IPS-NIHi11 (cell line): ENCODE results near the gene LTBR.
A peak's percentile ranks its signal among the peaks of the same experiment; 100 is the strongest.

ENCODE experiments used
- DNase-seq: peaks from one replicate; pipeline ENCODE4 v3.0.0; 2012; ENCODE audit warnings: mixed read lengths, low spot score

LTBR gene

GRCh38 chr12:6368906-6369525 is 14.9 kb upstream of the LTBR start:
- no peak for DNase-seq

GRCh38 chr12:6369916-6370575 is 13.9 kb upstream of the LTBR start:
- DNase-seq = no peak

- no peak for DNase-seq
Measured at GRCh38 chr12:6370576-6370935, 13.4 kb upstream of the LTBR start.

GRCh38 chr12:6370994-6371754 is 12.8 kb upstream of the LTBR start:
- DNase-seq = peak; percentile 87

- DNase-seq = no peak
Measured at GRCh38 chr12:6372403-6373003, 11.5 kb upstream of the LTBR start.

GRCh38 chr12:6373022-6373787 is 10.8 kb upstream of the LTBR start:
- DNase-seq = no peak

GRCh38 chr12:6374028-6374785 is 9.8 kb upstream of the LTBR start:
- DNase-seq = no peak

- no peak for DNase-seq
Measured at GRCh38 chr12:6374786-6375160, 9.2 kb upstream of the LTBR start.

GRCh38 chr12:6375269-6376078 is 8.5 kb upstream of the LTBR start, which contains the start of gene SCNN1A:
SCNN1A (minus strand) TSS chr12:6375563; CDS start chr12:6374783, 780 bp downstream.
- DNase-seq = peak; percentile 82

- DNase-seq = peak; percentile 87
Measured at GRCh38 chr12:6376079-6376869, 7.7 kb upstream of the LTBR start.

GRCh38 chr12:6376870-6377666 is 6.9 kb upstream of the LTBR start:
- DNase-seq = no peak

GRCh38 chr12:6377667-6377994 is 6.3 kb upstream of the LTBR start:
- no peak for DNase-seq

- DNase-seq = no peak
Measured at GRCh38 chr12:6378709-6379472, 5.1 kb upstream of the LTBR start.

GRCh38 chr12:6380141-6381121 is 3.5 kb upstream of the LTBR start:
- DNase-seq = no peak

GRCh38 chr12:6382371-6382770 is 1.6 kb upstream of the LTBR start:
- no peak for DNase-seq

- no peak for DNase-seq
Measured at GRCh38 chr12:6382982-6383381, 980 bp upstream of the LTBR start.
